ENCODE measurements around the gene ERC2.
"Not testable (repeated sequence)": the region's sequence is repeated elsewhere in the genome, so short reads cannot be mapped to it uniquely, and the experiment has no call there.

Gene ERC2

GRCh38 chr3:55884491-55885285 is 583.6 kb downstream of the ERC2 start:
- no peak for DNase-seq (ENCODE audit: low spot score)

- no peak for DNase-seq (ENCODE audit: low spot score)
These were observed 584.2 kb downstream of the ERC2 start for GRCh38 chr3:55884066-55884465.

- DNase-seq (ENCODE audit: low spot score), result no peak
These were observed 586.3 kb downstream of the ERC2 start for GRCh38 chr3:55882006-55882405.

- DNase-seq (ENCODE audit: low spot score), result no peak
These were observed 587.9 kb downstream of the ERC2 start for GRCh38 chr3:55880357-55880756.

- no peak for DNase-seq (ENCODE audit: low spot score)
These were observed 588.4 kb downstream of the ERC2 start for GRCh38 chr3:55879901-55880331.

- no peak for DNase-seq (ENCODE audit: low spot score)
These were observed 590.6 kb downstream of the ERC2 start for GRCh38 chr3:55877703-55878102.

GRCh38 chr3:55876560-55876959 is 591.7 kb downstream of the ERC2 start:
- DNase-seq (ENCODE audit: low spot score), result no peak

GRCh38 chr3:55875113-55875512 is 593.2 kb downstream of the ERC2 start:
- no peak for DNase-seq (ENCODE audit: low spot score)

- DNase-seq (ENCODE audit: low spot score), result no peak
These were observed 594.6 kb downstream of the ERC2 start for GRCh38 chr3:55873523-55874254.

- peak; percentile 47 for DNase-seq (ENCODE audit: low spot score)
These were observed 597.7 kb downstream of the ERC2 start for GRCh38 chr3:55870594-55870993.

- no peak for DNase-seq (ENCODE audit: low spot score)
These were observed 599.9 kb downstream of the ERC2 start for GRCh38 chr3:55868347-55868746.

- no peak for DNase-seq (ENCODE audit: low spot score)
These were observed 605.2 kb downstream of the ERC2 start for GRCh38 chr3:55863028-55863427.

- no peak for DNase-seq (ENCODE audit: low spot score)
These were observed 608.1 kb downstream of the ERC2 start for GRCh38 chr3:55860049-55860721.

GRCh38 chr3:55859305-55859704 is 609.0 kb downstream of the ERC2 start:
- no peak for DNase-seq (ENCODE audit: low spot score)

- no peak for DNase-seq (ENCODE audit: low spot score)
These were observed 609.5 kb downstream of the ERC2 start for GRCh38 chr3:55858727-55859126.

- no peak for DNase-seq (ENCODE audit: low spot score)
These were observed 610.0 kb downstream of the ERC2 start for GRCh38 chr3:55858302-55858701.

GRCh38 chr3:55857633-55858032 is 610.6 kb downstream of the ERC2 start:
- DNase-seq (ENCODE audit: low spot score), result no peak

GRCh38 chr3:55855311-55855710 is 613.0 kb downstream of the ERC2 start:
- no peak for DNase-seq (ENCODE audit: low spot score)

GRCh38 chr3:55854494-55854893 is 613.8 kb downstream of the ERC2 start:
- DNase-seq (ENCODE audit: low spot score), result peak; percentile 95

- DNase-seq (ENCODE audit: low spot score), result no peak
These were observed 615.9 kb downstream of the ERC2 start for GRCh38 chr3:55852326-55852725.

- no peak for DNase-seq (ENCODE audit: low spot score)
These were observed 626.1 kb downstream of the ERC2 start for GRCh38 chr3:55842204-55842603.

- DNase-seq (ENCODE audit: low spot score), result not testable (repeated sequence)
These were observed 636.4 kb downstream of the ERC2 start for GRCh38 chr3:55831876-55832275.

Measured in SK-N-DZ (cell line).